ENCODE data around the gene TMEM132C.

GRCh38 chr12:128513331-128513730 is 246.4 kb downstream of the TMEM132C start:
- no peak for TF ChIP-seq CTCF (IDR thresholded peaks at IDR 0.05)
- no peak for TF ChIP-seq POLR2A (IDR thresholded peaks at IDR 0.05)
- TF ChIP-seq POLR2AphosphoS5 (IDR thresholded peaks at IDR 0.05), result no peak
